KBM-7 (cell line): ENCODE measurements around the gene CRLF1.
A peak's percentile ranks its signal among the peaks of the same experiment; 100 is the strongest.

Experiments
- DNase-seq: peaks from one replicate; pipeline ENCODE4 v3.0.0-alpha.2; 2015
- in situ Hi-C: fragments of 300-500 bp; cut with MboI; formaldehyde crosslinking; loops from 2 replicates; pipeline ENCODE4 v1.14.3; 2020; ENCODE audit warnings: low sequenced_read_pairs, low pct_unique_long_range_greater_than_20kb, mixed read lengths

CRLF1 gene, protein sequence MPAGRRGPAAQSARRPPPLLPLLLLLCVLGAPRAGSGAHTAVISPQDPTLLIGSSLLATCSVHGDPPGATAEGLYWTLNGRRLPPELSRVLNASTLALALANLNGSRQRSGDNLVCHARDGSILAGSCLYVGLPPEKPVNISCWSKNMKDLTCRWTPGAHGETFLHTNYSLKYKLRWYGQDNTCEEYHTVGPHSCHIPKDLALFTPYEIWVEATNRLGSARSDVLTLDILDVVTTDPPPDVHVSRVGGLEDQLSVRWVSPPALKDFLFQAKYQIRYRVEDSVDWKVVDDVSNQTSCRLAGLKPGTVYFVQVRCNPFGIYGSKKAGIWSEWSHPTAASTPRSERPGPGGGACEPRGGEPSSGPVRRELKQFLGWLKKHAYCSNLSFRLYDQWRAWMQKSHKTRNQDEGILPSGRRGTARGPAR

DNA sequence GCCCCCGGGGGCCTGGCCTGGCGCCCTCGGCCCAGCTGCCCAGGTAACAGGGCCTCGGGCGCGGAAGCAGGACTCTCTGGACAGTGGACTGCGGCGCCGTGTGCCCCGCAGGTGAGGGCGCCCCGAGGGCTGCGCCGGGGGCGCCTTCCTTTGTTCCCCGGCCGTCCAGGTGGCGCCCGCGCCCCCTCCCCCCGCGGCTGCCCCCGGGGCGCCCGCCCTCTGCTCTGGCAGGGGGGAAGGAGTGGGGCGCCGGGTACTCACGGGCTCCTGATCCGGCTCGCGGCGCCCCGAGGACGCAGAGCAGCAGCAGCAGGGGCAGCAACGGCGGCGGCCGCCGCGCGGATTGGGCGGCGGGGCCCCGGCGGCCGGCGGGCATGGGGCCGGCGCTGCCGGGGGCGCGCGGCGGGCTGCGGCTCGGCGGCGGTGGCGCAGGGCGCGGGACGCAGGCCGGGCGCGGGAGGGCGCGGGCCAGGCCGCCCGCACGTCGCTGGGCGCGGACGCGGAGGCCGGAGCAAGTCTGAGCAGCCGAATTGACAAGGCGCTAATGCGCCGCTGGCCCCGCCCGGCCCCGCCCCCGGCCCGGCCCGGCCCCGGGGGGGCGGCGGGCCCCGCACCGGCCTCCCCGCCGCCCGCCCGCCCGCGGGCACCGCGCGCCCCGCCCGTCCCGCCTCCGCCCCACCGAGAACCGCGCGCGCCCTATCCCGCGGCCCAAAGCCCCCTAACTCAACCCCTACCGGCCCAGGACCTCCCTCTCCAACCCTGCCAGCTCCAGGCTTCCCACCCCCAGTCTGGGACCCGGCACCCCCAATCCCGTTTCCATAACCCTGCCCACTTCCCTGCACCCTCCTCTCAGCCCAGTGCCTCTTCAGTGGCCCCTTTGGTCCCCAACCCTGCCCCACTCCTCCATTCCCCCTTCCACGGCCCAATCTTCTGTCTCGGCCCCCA is at the start of gene CRLF1:
CRLF1 (minus strand) TSS at position 519 of the 945 bp plus-strand sequence; CDS start at position 376, 143 bp downstream.
- in situ Hi-C loops: no loop called here
- no peak for DNase-seq

DNA sequence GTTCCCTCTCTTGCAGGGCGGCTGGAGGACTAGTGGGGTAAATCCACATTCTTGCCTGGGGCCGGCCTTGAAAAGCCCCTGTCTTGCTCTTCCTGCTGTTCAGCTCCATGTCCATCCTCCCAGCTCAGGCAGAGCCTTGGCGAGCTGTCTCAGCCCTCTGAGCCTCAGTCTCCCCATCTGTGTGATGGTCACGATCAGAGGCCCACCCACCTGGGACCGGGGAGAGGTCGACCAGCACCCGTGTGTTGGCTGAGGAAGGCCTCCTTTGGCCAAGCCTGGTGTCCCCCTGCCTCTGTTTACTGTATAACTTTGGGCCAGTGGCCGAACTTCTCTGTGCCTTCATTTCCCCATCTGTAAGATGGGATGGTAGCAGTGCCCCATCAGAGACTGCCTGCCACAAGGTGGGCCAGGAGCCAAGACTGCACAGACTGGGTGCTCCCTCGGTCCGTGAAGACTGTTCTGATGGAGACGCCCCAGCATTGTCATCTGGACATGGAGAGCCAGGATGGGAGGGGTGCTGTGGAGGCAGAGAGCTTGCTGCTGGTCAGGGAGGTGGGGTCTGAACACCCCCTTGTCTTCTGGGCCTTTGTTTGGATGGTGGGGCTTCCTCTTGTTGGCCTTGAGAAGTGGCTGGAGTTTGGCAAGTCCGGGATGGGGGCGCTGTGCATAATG is 48.7 kb upstream of the CRLF1 start:
- in situ Hi-C loops: no loop called here
- DNase-seq: no peak

DNA sequence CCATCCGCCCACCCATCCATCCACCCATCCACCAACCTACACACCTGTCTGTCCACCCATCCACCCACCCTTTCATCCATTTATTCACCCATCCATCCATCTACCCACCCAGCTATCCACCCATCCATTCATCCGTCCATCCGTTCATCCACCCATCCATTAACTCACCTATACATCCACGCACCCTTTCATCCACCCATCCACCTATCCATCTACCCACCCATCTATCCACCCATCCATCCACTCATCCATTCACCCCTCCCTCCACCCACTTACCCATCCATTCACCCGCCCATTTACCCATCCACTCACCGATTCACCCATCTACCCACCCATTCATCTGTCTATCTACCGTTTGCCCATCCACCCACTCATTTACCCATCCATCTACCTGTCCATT is 47.9 kb upstream of the CRLF1 start:
- in situ Hi-C loops: no loop called here
- DNase-seq: no peak

DNA sequence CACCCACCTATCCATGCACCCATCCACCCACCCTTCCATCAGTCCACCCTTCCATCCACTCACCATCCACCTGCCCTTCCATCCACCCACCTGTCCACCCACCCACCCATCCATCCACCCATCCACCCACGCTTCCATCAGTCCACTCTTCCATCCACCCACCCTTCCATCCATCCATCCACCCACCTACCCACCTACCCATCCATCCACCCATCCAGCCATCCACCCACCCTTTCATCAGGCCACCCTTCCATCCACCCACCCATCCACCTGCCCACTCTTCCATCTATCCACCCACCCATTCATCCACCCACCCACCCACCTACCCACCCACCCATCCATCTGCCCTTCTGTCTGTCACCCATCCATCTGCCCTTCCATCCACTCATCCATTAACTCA is 47.3 kb upstream of the CRLF1 start:
- no peak for DNase-seq

DNA sequence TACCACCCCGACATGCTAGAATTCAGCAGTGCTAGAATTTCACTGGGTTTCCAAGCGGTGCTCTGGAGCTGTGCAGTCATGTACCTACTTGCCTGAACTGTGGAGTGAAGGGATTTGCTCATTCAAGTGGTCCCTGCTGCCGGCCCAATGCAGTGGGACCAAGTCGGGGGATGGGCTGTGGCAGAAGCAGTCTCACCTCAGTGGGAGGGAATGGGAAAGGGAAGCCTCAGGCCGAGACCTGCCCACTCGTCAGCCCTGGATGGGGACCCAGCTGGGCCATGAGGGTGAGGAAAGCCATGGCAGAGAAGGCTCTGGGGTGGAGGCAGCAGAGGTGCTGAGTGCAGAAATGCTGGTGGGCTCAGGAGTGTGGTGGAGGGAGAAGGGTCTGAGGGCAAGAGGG is 45.1 kb upstream of the CRLF1 start:
- no peak for DNase-seq

More for the DNA sequence above, 47.3 kb upstream of the CRLF1 start:
- in situ Hi-C loops: no loop called here

DNA sequence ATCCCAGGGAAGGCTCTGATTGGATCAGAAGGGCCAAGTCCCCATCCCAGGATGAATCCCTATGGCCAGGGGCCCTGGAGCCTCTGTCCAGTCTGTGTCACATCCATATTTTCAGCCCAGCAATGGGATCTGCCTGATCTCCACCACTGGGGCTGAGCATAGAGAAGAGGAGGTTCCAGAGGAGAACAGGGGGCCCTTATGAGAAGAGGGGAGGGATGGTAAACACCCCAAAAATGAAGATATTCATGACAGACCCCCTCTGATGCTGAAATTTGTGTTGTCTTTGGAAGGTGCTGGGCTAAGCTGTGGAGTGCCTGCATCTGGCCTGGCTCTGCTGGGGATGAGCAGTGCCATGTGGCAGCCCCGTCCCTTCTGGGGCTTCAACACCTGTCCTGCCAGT is 44.7 kb upstream of the CRLF1 start:
- in situ Hi-C loops: no loop called here
- no peak for DNase-seq

More for the DNA sequence above, 45.1 kb upstream of the CRLF1 start:
- in situ Hi-C loops: no loop called here

DNA sequence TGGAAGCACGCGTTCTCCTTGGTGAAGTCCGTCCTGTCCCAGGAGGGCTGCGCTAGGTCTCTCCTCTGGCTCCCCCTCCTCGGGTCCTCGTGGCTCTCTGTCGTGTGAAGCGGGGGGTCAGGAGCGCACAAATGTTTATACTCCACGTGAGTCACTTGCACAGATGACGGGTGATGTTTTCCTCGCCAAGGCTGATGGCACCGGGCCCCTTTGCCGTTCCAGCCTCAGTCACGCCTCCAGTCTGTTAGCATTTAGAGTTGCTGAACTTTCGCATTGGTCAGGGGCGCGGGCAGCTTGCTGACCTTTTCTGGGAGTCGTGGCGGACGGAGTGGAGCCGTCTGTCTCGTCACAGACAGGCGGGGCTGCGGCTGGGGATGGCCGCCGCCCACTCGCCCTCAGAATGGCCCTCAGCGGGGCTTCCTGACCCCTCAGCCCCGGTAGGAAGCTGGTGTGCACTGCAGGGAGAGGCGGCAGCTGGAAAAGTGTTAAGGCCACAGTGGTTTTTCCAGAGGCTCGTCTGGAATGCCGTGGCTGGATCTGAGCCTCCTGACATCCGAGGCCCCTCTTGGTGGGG is 44.0 kb upstream of the CRLF1 start:
- DNase-seq: no peak
- in situ Hi-C loops: no loop called here

DNA sequence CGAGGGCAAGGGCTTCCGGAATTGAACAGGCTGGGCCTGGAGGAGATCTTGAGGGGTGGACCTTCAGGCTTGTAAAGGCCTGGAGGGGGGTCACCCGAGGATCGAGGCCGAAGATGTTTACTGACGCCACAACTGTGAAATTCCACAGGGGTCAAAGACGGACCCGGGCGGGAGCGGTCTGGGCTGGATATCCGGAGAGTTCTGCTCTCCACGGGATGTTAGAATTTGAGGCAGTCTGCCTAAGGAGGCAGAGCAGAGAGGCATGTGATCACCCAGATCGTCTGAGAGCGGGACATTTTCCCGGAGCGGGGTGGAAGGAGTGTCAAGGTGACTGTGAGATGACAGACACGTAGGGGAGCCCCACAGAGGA is 43.4 kb upstream of the CRLF1 start:
- in situ Hi-C loops: no loop called here
- no peak for DNase-seq

DNA sequence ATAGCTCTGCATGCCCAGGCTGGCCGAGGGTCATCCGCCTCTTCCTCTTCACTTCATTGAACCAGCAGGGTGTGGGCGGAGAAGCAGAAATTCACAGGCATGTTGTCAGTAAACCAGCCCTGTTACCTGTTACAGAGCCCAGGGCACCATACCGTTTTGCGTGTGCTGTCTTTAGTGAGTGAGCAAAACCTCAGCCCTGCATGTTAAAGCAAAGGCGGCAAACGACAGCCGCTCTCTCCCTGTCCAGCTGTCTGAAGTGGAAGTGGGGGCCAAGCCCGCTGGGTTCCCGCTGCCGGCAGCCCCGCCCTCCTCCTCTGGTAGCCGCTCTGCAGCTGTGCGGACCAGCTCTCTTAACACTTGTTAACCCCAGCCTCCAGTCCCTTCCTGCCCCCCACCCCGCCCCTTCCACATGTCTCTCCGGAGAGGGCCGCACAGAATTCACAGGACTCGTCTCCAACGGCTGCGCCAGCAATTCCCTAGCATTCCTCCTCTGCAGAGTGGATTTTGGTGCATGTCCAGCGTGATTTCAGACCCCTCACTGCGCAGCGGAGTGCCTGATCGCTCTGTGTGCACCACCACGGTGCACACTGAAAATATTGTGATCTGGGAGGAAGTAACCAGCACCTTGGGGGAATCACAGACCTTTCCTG is 42.9 kb upstream of the CRLF1 start:
- DNase-seq: no peak
- in situ Hi-C loops: no loop called here

DNA sequence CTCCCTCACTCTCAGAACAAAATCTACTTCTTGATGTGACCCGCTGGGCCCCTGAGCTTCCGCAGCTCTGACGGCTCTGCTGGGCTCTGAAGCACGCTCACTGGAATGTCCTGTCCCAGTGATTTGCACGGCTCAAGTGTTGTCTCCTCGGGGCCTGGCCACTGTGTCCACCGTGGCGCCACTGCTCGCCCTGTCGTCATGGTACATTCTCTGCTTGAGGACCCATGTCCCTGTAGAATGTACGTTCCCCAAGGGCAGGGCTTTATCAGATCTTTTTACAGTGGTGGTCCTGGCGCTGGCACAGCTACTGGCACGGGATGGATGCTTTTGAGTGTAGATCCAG is 42.3 kb upstream of the CRLF1 start:
- in situ Hi-C loops: no loop called here
- no peak for DNase-seq

DNA sequence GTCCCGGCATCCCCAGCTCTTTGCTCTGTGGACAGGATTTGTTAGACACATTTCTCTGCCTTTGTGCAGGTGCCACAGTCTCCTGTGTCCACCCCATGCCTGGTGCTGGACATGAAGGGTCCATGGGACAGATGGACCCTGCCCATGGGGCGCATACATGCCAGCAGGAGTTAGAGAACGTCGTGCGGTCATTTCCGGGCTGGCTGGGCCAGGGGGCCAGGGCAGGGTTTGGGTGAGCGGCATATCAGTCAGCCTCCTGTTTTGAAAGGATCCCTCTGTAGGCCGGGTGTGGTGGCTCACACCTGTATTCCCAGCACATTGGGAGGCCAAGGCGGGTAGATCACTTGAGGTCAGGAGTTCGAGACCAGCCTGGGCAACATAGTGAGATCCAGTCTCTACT is 41.2 kb upstream of the CRLF1 start:
- DNase-seq: no peak
- in situ Hi-C loops: no loop called here

DNA sequence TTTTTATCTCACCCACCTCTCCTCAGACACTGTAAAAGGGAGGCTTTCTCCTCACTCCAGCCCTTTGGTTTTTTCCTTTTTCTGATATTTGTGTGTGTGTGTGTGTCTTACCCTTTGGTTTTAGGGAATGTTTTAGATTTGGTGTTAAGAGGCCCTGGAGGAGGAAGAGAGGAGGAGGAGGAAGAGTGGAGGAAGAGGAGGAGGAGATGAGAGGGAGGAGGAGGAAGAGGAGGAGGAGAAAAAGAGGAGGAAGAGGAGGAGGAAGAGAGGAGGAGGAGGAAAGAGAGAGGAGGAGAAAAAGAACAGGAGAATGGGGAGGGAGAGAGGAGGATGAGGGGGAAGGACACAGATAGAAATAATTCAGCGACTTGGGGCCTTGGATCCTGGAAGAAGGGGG is 40.8 kb upstream of the CRLF1 start:
- in situ Hi-C loops: no loop called here
- no peak for DNase-seq

DNA sequence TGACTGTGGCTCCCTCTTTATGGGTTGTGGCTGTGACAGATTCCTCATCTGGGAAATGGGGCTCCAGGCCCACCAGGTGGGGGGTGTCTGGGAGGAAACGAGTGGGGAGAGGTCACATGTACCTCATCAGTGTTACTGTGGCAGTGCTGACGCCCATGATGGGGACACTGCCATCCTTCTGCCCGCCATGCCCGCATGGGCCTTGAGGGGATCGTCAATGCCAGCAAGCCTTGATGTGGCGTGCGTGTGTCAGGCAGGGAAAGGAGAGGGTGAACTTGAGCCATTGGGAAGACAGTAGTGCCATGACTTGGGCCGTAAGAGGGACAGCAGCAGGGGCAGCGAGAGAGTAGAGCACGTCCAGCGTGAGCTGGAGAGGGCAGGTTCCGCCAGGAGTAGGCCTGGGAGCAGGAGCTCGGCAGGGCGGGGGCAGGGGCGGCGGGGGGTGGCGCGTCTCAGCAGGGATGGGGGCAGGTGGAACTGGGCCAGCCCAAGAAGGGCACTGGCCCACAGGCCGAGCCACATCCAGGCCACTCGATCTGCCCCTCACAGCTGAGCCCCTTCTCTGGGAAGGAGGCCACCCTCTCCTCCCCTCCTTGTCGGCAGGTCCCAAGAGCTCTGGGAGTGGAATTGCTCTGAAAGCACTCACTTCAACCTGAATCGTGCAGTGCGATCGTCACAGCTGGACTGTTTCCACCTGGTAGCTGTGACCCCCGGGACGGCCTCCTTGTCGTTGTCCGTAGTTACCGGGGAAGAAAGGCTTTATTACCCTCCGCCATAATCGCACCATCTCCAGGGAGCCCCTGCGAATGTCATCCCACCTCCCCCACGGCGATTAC is 40.2 kb upstream of the CRLF1 start:
- in situ Hi-C loops: no loop called here
- no peak for DNase-seq

DNA sequence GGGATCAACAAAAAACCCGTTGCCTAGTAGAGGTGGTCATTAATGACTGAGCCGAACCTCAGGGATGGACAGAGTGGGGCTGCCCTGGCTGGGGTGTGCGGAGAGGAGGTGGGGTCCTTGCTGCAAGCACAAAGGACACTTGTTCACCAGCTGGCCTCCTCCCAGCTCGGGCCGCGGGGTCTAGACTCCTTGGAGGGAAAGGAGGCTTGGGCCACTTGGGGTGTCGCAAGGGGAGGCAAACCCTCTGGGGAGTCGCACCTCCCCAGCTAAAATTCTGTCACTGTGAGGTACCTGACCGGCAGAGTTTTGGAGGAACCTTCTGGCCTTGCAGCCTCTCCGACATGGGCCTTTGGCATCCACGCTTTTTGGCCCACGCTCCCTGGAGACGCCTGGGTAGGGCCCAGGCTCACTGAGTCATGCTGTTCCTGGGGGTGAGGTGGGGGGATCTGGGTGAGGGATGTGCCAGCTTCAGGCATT is 38.5 kb upstream of the CRLF1 start:
- in situ Hi-C loops: no loop called here
- no peak for DNase-seq

DNA sequence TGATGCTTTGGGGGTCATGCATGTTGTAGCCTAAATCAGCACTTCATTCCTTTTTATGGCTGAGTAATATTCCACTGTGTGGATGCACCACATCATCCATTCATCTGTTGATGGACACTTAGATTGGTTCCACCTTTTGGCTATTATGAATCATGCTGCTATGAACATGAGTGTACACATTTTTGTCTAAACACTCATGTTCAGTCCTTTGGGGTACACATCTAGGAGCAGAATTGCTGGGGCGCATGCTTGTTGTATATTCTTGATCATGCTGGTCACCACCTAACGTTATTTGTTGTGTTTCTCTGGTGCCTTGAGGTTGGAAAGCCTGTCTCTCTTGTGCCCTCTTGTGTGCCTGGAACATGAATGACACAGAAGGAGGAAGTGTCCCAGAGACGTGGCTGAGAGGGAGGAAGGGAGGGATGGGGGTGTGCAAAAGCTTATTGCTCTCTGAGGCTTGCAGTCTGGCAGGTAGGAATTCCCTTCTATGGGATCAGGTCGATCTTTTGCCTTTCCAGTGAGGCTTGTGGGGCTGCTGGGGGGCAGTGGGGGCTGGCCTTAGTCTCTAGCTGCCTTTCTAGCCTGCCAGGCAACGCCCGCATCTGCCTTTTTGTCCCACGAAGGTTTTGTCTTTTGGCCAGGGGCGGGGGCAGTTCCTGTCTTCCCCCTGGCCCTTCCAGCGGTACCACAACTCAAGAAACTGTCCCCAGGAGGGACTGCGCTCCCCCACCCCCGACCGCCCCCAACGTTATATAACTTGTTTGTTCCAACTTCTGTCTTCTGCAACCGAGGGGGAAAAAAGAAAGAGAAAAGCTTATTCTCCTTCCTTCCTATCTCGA is 37.8 kb upstream of the CRLF1 start:
- in situ Hi-C loops: no loop called here
- DNase-seq: peak; percentile 85

DNA sequence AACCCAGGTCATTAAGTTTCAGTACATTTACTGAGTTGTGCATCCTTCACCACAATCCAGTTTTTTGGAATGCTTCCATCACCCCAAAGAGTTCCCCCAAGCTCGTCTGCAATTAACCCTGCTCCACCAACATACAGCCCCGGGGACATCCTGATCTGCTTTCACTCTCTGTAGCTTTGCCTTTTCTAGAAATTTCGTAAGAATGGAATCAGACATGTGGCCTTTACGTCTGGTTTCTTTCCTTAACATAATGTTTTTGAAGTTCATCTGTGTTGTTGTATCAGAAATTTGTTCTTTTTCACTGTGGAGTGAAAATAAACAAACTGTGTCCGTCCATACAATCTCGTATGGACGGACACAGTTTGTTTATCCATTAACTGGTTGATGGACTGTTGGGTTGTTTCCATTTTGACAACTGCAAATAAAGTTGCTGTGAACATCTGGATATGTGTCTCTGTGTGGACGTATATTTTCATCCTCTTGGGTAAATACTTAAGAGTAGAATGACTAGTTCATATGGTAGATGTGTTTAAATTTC is 33.2 kb upstream of the CRLF1 start:
- DNase-seq: no peak
- in situ Hi-C loops: no loop called here
